H1 (cell line): Measurements from ENCODE around the gene RNFT2. TPM values are rescaled to one million over a fixed set of nuclear protein-coding genes. Genes with fewer than 3 reads are reported as not detected.

Source experiments
- CTCF ChIA-PET: fragments of 300-600 bp; sonication (Branson Sonifier 250); formaldehyde crosslinking; loops from one replicate; lab custom pipeline; 2021; ENCODE audit not compliant: partially characterized antibody; lab: Charles Lee
- POLR2A ChIA-PET: fragments of 300-600 bp; sonication (Branson Sonifier 250); formaldehyde crosslinking; loops from one replicate; lab custom pipeline; 2021; ENCODE audit warnings: inconsistent platforms; ENCODE audit not compliant: partially characterized antibody; lab: Charles Lee
- DNase-seq, 2 experiments: peaks; one replicate each; pipeline versions ENCODE4 v3.0.0 to v3.0.0-alpha.2; 2010 to 2022; ENCODE audit warnings: low spot score in 2 of 2, low read depth in 1 of 2, mixed read lengths in 1 of 2
- FAIRE-seq: peaks from 2 replicates; lab custom pipeline; 2011; peaks lifted over from hg19 to GRCh38; lab: Jason Lieb, UNC
- H2AFZ ChIP-seq: 2 replicates; pipeline ENCODE4 v1.8.1; 2012; ENCODE audit warnings: low read length, inconsistent platforms
- H2AK5ac ChIP-seq: 2 replicates; pipeline ENCODE4 v1.6.1; 2013; ENCODE audit warnings: low read depth, low read length
- H2BK120ac ChIP-seq: replicated peaks from 2 replicates; pipeline ENCODE3; 2013; ENCODE audit warnings: low read depth, low read length, inconsistent platforms
- H2BK12ac ChIP-seq: 2 replicates; pipeline ENCODE4 v1.6.1; 2013; ENCODE audit warnings: low read depth, low read length
- H2BK15ac ChIP-seq: 2 replicates; pipeline ENCODE4 v1.6.1; 2013; ENCODE audit warnings: low read length
- H2BK20ac ChIP-seq: 2 replicates; pipeline ENCODE4 v1.6.1; 2013; ENCODE audit warnings: low read length
- H2BK5ac ChIP-seq: 2 replicates; pipeline ENCODE4 v1.6.1; 2013; ENCODE audit warnings: low read depth, low read length
- H3K14ac ChIP-seq: 2 replicates; pipeline ENCODE4 v1.6.1; 2013; ENCODE audit warnings: inconsistent platforms; ENCODE audit not compliant: insufficient read length
- H3K18ac ChIP-seq: 2 replicates; pipeline ENCODE4 v1.6.1; 2013; ENCODE audit warnings: low read length; ENCODE audit errors: extremely low read depth
- H3K23ac ChIP-seq: 2 replicates; pipeline ENCODE4 v1.6.1; 2013; ENCODE audit warnings: inconsistent platforms; ENCODE audit not compliant: insufficient read length
- H3K23me2 ChIP-seq: 2 replicates; pipeline ENCODE4 v1.6.1; 2013; ENCODE audit warnings: low read depth, low read length
- H3K27ac ChIP-seq: 2 replicates; pipeline ENCODE4 v1.6.1; 2011; ENCODE audit warnings: low read depth, low read length, inconsistent platforms
- H3K27me3 ChIP-seq, 4 experiments: replicated peaks in 1 of 4; 1 replicate in 1 of 4; 2 replicates in 3 of 4; pipeline versions ENCODE4 v1.6.1 to v1.8.1; 2011 to 2013; ENCODE audit warnings: low read length in 3 of 4, mild to moderate bottlenecking in 3 of 4, inconsistent platforms in 2 of 4, mixed read lengths in 2 of 4, moderate library complexity in 1 of 4; ENCODE audit not compliant: control insufficient read depth in 3 of 4, insufficient read depth in 3 of 4; ENCODE audit errors: extremely low read depth in 1 of 4
- H3K36me3 ChIP-seq, 4 experiments: 2 replicates each; pipeline versions ENCODE4 v1.6.1 to v1.8.1; 2011 to 2013; ENCODE audit warnings: mild to moderate bottlenecking in 4 of 4, low read length in 3 of 4, moderate library complexity in 2 of 4, control low read depth in 1 of 4, inconsistent platforms in 1 of 4; ENCODE audit not compliant: insufficient read depth in 4 of 4, control insufficient read depth in 2 of 4
- H3K4ac ChIP-seq: replicated peaks from 2 replicates; pipeline ENCODE3; 2013; ENCODE audit warnings: low read length, low read depth, mixed read lengths, inconsistent platforms; ENCODE audit not compliant: insufficient read length
- H3K4me1 ChIP-seq, 4 experiments: replicated peaks in 1 of 4; 1 replicate in 1 of 4; 2 replicates in 3 of 4; pipeline versions ENCODE4 v1.6.1 to v1.8.1; 2011 to 2013; ENCODE audit warnings: low read length in 3 of 4, inconsistent platforms in 2 of 4, mixed read lengths in 1 of 4; ENCODE audit not compliant: insufficient read depth in 4 of 4, control insufficient read depth in 3 of 4
- H3K4me2 ChIP-seq, 2 experiments: 2 replicates each; pipeline versions ENCODE4 v1.6.1 to v1.8.1; 2011 to 2013; ENCODE audit warnings: low read depth in 2 of 2, low read length in 2 of 2, control low read depth in 1 of 2, inconsistent platforms in 1 of 2, mild to moderate bottlenecking in 1 of 2; ENCODE audit not compliant: insufficient read depth in 1 of 2
- H3K4me3 ChIP-seq, 4 experiments: fragments of 200-600, 300-600 bp in 1 of 4; sonication (generic), shearing (Covaris generic), sonication (Bioruptor Twin) in 1 of 4; 2 replicates each; pipeline versions ENCODE4 v1.5.1 to v1.8.1; 2011 to 2016; ENCODE audit warnings: low read length in 4 of 4, low read depth in 3 of 4, control low read depth in 2 of 4, inconsistent platforms in 2 of 4, mild to moderate bottlenecking in 2 of 4, mixed read lengths in 1 of 4, moderate library complexity in 1 of 4; ENCODE audit not compliant: insufficient read depth in 2 of 4; ENCODE audit errors: extremely low read depth in 1 of 4
- H3K56ac ChIP-seq: replicated peaks from 2 replicates; pipeline ENCODE3; 2013; ENCODE audit warnings: low read depth, mild to moderate bottlenecking, mixed read lengths, low read length, inconsistent platforms; ENCODE audit not compliant: insufficient read length
- H3K79me1 ChIP-seq: 2 replicates; pipeline ENCODE4 v1.6.1; 2013; ENCODE audit warnings: low read depth, low read length, control low read depth
- H3K79me2 ChIP-seq, 2 experiments: 2 replicates each; pipeline versions ENCODE4 v1.6.1 to v1.8.1; 2012 to 2013; ENCODE audit warnings: low read length in 2 of 2, mild to moderate bottlenecking in 2 of 2, inconsistent platforms in 1 of 2; ENCODE audit not compliant: insufficient read depth in 2 of 2, control insufficient read depth in 1 of 2
- H3K9ac ChIP-seq, 4 experiments: replicated peaks in 1 of 4; 1 replicate in 1 of 4; 2 replicates in 3 of 4; pipeline versions ENCODE4 v1.6.1 to v1.8.1; 2011 to 2013; ENCODE audit warnings: low read depth in 3 of 4, low read length in 3 of 4, control low read depth in 2 of 4, mild to moderate bottlenecking in 2 of 4, moderate library complexity in 2 of 4, inconsistent platforms in 1 of 4; ENCODE audit errors: extremely low read depth in 1 of 4
- H3K9me3 ChIP-seq, 2 experiments: 2 replicates each; pipeline versions ENCODE4 v1.6.1 to v1.8.1; 2012 to 2013; ENCODE audit warnings: mild to moderate bottlenecking in 2 of 2, moderate library complexity in 2 of 2, control low read depth in 1 of 2, inconsistent platforms in 1 of 2, low read depth in 1 of 2, low read length in 1 of 2, mixed read lengths in 1 of 2; ENCODE audit not compliant: insufficient read depth in 2 of 2
- H4K20me1 ChIP-seq, 2 experiments: replicated peaks in 1 of 2; 2 replicates each; pipeline versions ENCODE3 to v1.8.1; 2011 to 2013; ENCODE audit warnings: inconsistent platforms in 2 of 2, low read length in 2 of 2, mild to moderate bottlenecking in 1 of 2; ENCODE audit not compliant: insufficient read depth in 2 of 2, control insufficient read depth in 1 of 2
- H4K5ac ChIP-seq: 2 replicates; pipeline ENCODE4 v1.6.1; 2013; ENCODE audit warnings: low read length, low read depth, mixed read lengths, inconsistent platforms; ENCODE audit not compliant: insufficient read length
- H4K8ac ChIP-seq: 2 replicates; pipeline ENCODE4 v1.8.0; 2013; ENCODE audit warnings: mild to moderate bottlenecking, moderate library complexity, low read length, inconsistent platforms; ENCODE audit not compliant: insufficient read depth; ENCODE audit errors: extremely low read depth
- H4K91ac ChIP-seq: replicated peaks from 2 replicates; pipeline ENCODE3; 2013; ENCODE audit warnings: low read length, mixed read lengths, inconsistent platforms; ENCODE audit not compliant: insufficient read length
- ATF2 ChIP-seq: IDR thresholded peaks from 2 replicates; pipeline ENCODE4 v1.6.1; 2012; ENCODE audit warnings: low read length, inconsistent platforms
- EP300 ChIP-seq, 2 experiments: IDR thresholded peaks; 1 replicate in 1 of 2; 2 replicates in 1 of 2; pipeline ENCODE4 v1.6.1; 2011 to 2012; ENCODE audit warnings: low read depth in 2 of 2, low read length in 2 of 2, mild to moderate bottlenecking in 2 of 2, borderline replicate concordance in 1 of 2, inconsistent platforms in 1 of 2, moderate library complexity in 1 of 2
- GABPA ChIP-seq: IDR thresholded peaks from 2 replicates; pipeline ENCODE4 v1.6.1; 2011; ENCODE audit warnings: mild to moderate bottlenecking, low read length, moderate library complexity, borderline replicate concordance; ENCODE audit not compliant: insufficient read depth
- MAFK ChIP-seq: IDR thresholded peaks from 2 replicates; pipeline ENCODE4 v1.6.1; 2012; ENCODE audit warnings: low read depth, mild to moderate bottlenecking, improper control_type of control experiment, low read length
- NANOG ChIP-seq: IDR thresholded peaks from 2 replicates; pipeline ENCODE4 v1.6.1; 2011; ENCODE audit warnings: low read length, low read depth, mild to moderate bottlenecking, inconsistent platforms; ENCODE audit not compliant: insufficient read depth, poor library complexity, severe bottlenecking
- POU5F1 ChIP-seq: IDR thresholded peaks from 2 replicates; pipeline ENCODE4 v1.6.1; 2011; ENCODE audit warnings: low read depth, mild to moderate bottlenecking, low read length, moderate library complexity
- SIX5 ChIP-seq: IDR thresholded peaks from 2 replicates; pipeline ENCODE4 v1.6.1; 2011; ENCODE audit warnings: mild to moderate bottlenecking, low read depth, low read length
- WGBS, 2 experiments: shearing (Covaris generic) in 1 of 2; methylation state at CpG; one replicate each; pipeline versions ENCODE4 v1.1.6 to v1.1.7; 2013 to 2015; ENCODE audit warnings: low lambda C conversion rate in 2 of 2, mixed read lengths in 2 of 2, inconsistent platforms in 1 of 2, low coverage in 1 of 2, missing lambda C conversion rate in 1 of 2; ENCODE audit not compliant: insufficient replicate concordance in 2 of 2, insufficient coverage in 1 of 2, insufficient read length in 1 of 2; ENCODE audit errors: extremely low coverage in 1 of 2, missing lambda C conversion rate in 1 of 2; 5-methylcytosine and 5-hydroxymethylcytosine counted together
- polyA plus RNA-seq, 7 experiments: library from polyadenylated mRNA; depleted of rRNA in 3 of 7; stranded (reverse) in 5 of 7; unstranded in 2 of 7; fragments of >200 nt in 5 of 7; fragments of 200-250 nt in 2 of 7; gene quantifications; 1 replicate in 5 of 7; 2 replicates in 1 of 7; 4 replicates in 1 of 7; pipeline versions ENCODE4 v1.2.1 to v1.2.3, GENCODE V29; 2011 to 2013; ENCODE audit warnings: missing spikeins in 2 of 7, mixed read lengths in 2 of 7
- total RNA-seq: library from RNA; stranded (reverse); fragmentation: NEBNext Ultra II Directional; extraction: Animal tissue kit (Norgen Biotek cat#: 25700); gene quantifications from 2 replicates; pipeline ENCODE4 v1.2.1, GENCODE V29; 2021

The RNFT2 gene
- total and polyA plus RNA-seq, 2 of the 8 experiments (the other 6 are each of a cell fraction or from before 2014, with no cell fraction given), result 14.2 to 33.1 TPM

DNA sequence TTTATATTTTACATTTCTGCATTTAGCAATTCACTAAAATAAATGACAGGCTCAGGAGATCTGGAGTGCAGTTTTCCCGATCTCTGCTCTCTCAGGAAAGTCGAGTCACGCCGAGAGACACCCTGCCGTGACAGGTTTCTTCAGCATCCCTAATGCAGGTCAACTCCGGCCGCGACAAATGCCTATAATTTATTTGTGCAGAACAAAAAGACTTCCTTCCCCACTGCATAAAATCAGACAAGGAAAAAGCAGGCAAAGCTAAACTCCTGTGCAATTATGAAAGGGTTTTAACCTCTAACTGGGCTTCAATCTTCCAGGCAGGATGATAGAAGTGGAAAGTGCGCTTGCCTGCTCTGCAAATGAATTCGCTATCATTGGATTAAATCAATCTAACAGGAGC lies 28.3 kb upstream of the RNFT2 start:
- H3K27me3 ChIP-seq, result no peaks in the 10 kb centered on the region; a peak in 1 of 7 replicates
- peaks cover 0 to 3% of the 10 kb centered on the region in 2 experiments for H4K20me1 ChIP-seq
- no peak overlapping the region for H3K4ac ChIP-seq
- no peak overlapping the region for H3K4me2 ChIP-seq
- H3K79me1 ChIP-seq, result no peaks in the 10 kb centered on the region
- no peak overlapping the region for H4K91ac ChIP-seq
- H3K9ac ChIP-seq, result no peak overlapping the region
- H2BK15ac ChIP-seq, result no peak overlapping the region
- TF ChIP-seq ATF2 (no peak), EP300 (IDR thresholded peaks at IDR 0.05; ENCODE audit: borderline replicate concordance in 1 of 2, low read depth in 2 of 2, low read length in 2 of 2) (no peak), NANOG (no peak), SIX5 (no peak), POU5F1 (no peak), GABPA (no peak), MAFK (no peak)
- no peak overlapping the region for H2AFZ ChIP-seq
- H3K36me3 ChIP-seq, result no peaks in the 10 kb centered on the region
- H2BK12ac ChIP-seq, result no peak overlapping the region
- FAIRE-seq (no peak), DNase-seq (no peak)
- H3K23ac ChIP-seq, result no peak overlapping the region
- no peaks in the 10 kb centered on the region for H3K23me2 ChIP-seq
- no peak overlapping the region for H2BK20ac ChIP-seq
- H3K18ac ChIP-seq, result no peak overlapping the region
- H3K4me1 ChIP-seq, result peaks cover 0 to 4% (median 2%) of the 10 kb centered on the region in 4 experiments; a peak in 1 of 7 replicates
- no peak overlapping the region for H4K5ac ChIP-seq
- no peak overlapping the region for H3K27ac ChIP-seq
- H2AK5ac ChIP-seq, result no peak overlapping the region
- H2BK120ac ChIP-seq, result no peak overlapping the region
- 76% methylated on average over 10 of the region's 10 CpGs; no CpG with 5 or more reads in 1 of the 2 experiments for WGBS, 2 experiments
- POLR2A ChIA-PET, result interaction anchor here (1.3 kb wide), 1 partner anchor 10 kb away, joined by 9 read pairs; no protein-coding TSS in a partner anchor
- H3K14ac ChIP-seq, result no peak overlapping the region
- H4K8ac ChIP-seq, result no peak overlapping the region
- H2BK5ac ChIP-seq, result no peak overlapping the region
- no peak overlapping the region for H3K4me3 ChIP-seq
- CTCF ChIA-PET, result interaction anchor here (0.6 to 2.3 kb wide), 15 partner anchors 9 to 787 kb away, joined by 3 to 15 read pairs (median 4); no protein-coding TSS in a partner anchor
- no peak overlapping the region for H3K56ac ChIP-seq
- no peaks in the 10 kb centered on the region for H3K79me2 ChIP-seq
- H3K9me3 ChIP-seq, result no peaks in the 10 kb centered on the region
